IMR-90 (cell line): ENCODE measurements around the gene DPM1. TPM values are rescaled to one million over a fixed set of nuclear protein-coding genes. Genes with fewer than 3 reads are reported as not detected.

ENCODE experiments used
- ATAC-seq: fragments of 200-7000 bp; cut with Tn5 transposase; 2 replicates; pipeline ENCODE4 v1.9.1; 2020; ENCODE audit warnings: low read depth, mild to moderate bottlenecking, moderate library complexity
- BruUV-seq: library from RNA; stranded (reverse); fragments of 400-500 nt; replicated peaks from 2 replicates; lab custom pipeline; 2021; lab: Mats Ljungman, UMichigan
- CTCF ChIA-PET: fragments of 300-600 bp; formaldehyde crosslinking; extraction: SDS; loops from one replicate; lab custom pipeline; 2021; ENCODE audit warnings: antibody characterized with exemption; lab: Yijun Ruan, JAX
- POLR2A ChIA-PET: fragments of 300-600 bp; sonication (Branson Sonifier 250); formaldehyde crosslinking; loops from one replicate; lab custom pipeline; 2022; ENCODE audit warnings: antibody characterized with exemption; ENCODE audit not compliant: unreplicated experiment; lab: Charles Lee
- DNase-seq: peaks from one replicate; pipeline ENCODE4 v3.0.0; 2013
- H2AFZ ChIP-seq: replicated peaks from 2 replicates; pipeline ENCODE3; 2013; ENCODE audit warnings: low read length, mild to moderate bottlenecking; ENCODE audit not compliant: poor library complexity
- H2AK5ac ChIP-seq: 2 replicates; pipeline ENCODE4 v1.6.1; 2013; ENCODE audit warnings: low read depth, low read length, inconsistent platforms
- H2AK9ac ChIP-seq: replicated peaks from 2 replicates; pipeline ENCODE3; 2013; ENCODE audit warnings: mild to moderate bottlenecking, low read depth, low read length, moderate library complexity; ENCODE audit not compliant: poor library complexity
- H2BK120ac ChIP-seq: 2 replicates; pipeline ENCODE4 v1.6.1; 2013; ENCODE audit warnings: low read depth, low read length, inconsistent platforms
- H2BK15ac ChIP-seq: 3 replicates; pipeline ENCODE4 v1.6.1; 2013; ENCODE audit warnings: low read depth, low read length, inconsistent platforms
- H2BK20ac ChIP-seq: 2 replicates; pipeline ENCODE4 v1.6.1; 2013; ENCODE audit warnings: low read depth, mild to moderate bottlenecking, inconsistent platforms, low read length, moderate library complexity
- H2BK5ac ChIP-seq: 2 replicates; pipeline ENCODE4 v1.6.1; 2013; ENCODE audit warnings: mild to moderate bottlenecking, low read depth, low read length, inconsistent platforms; ENCODE audit not compliant: poor library complexity, severe bottlenecking
- H3K14ac ChIP-seq: replicated peaks from 2 replicates; pipeline ENCODE4 v1.6.1; 2013; ENCODE audit warnings: low read depth, low read length, inconsistent platforms
- H3K18ac ChIP-seq: 2 replicates; pipeline ENCODE4 v1.6.1; 2013; ENCODE audit warnings: low read depth, low read length, control low read depth
- H3K23ac ChIP-seq: 2 replicates; pipeline ENCODE4 v1.6.1; 2013; ENCODE audit warnings: low read depth, low read length, inconsistent platforms
- H3K27ac ChIP-seq: 2 replicates; pipeline ENCODE4 v1.5.1; 2013; ENCODE audit warnings: mild to moderate bottlenecking, control low read depth, low read length; ENCODE audit not compliant: insufficient read depth
- H3K27me3 ChIP-seq: 2 replicates; pipeline ENCODE4 v1.6.1; 2013; ENCODE audit warnings: low read length; ENCODE audit not compliant: control insufficient read depth, insufficient read depth
- H3K36me3 ChIP-seq: 2 replicates; pipeline ENCODE4 v1.6.1; 2013; ENCODE audit warnings: low read length, mixed read lengths; ENCODE audit not compliant: control insufficient read depth, insufficient read depth
- H3K4ac ChIP-seq: 2 replicates; pipeline ENCODE4 v1.6.1; 2013; ENCODE audit warnings: low read depth, low read length, inconsistent platforms
- H3K4me1 ChIP-seq: 2 replicates; pipeline ENCODE4 v1.6.1; 2013; ENCODE audit warnings: low read length, mixed read lengths; ENCODE audit not compliant: control insufficient read depth, insufficient read depth
- H3K4me2 ChIP-seq: 2 replicates; pipeline ENCODE4 v1.6.1; 2013; ENCODE audit warnings: low read depth, mild to moderate bottlenecking, control low read depth, low read length, moderate library complexity
- H3K4me3 ChIP-seq: 2 replicates; pipeline ENCODE4 v1.5.1; 2013; ENCODE audit warnings: low read depth, mild to moderate bottlenecking, control low read depth, low read length, moderate library complexity; ENCODE audit not compliant: insufficient read depth
- H3K56ac ChIP-seq: 2 replicates; pipeline ENCODE4 v1.6.1; 2013; ENCODE audit warnings: low read length, inconsistent platforms; ENCODE audit not compliant: insufficient read depth; ENCODE audit errors: extremely low read depth
- H3K79me1 ChIP-seq, 2 experiments: 2 replicates each; pipeline ENCODE4 v1.6.1; 2013; ENCODE audit warnings: low read length in 2 of 2, inconsistent platforms in 1 of 2, low read depth in 1 of 2
- H3K9ac ChIP-seq: 2 replicates; pipeline ENCODE4 v1.6.1; 2013; ENCODE audit warnings: low read depth, low read length, control low read depth
- H3K9me1 ChIP-seq: 2 replicates; pipeline ENCODE4 v1.6.1; 2013; ENCODE audit warnings: low read length, inconsistent platforms; ENCODE audit not compliant: insufficient read depth
- H3K9me3 ChIP-seq: 2 replicates; pipeline ENCODE4 v1.6.1; 2013; ENCODE audit warnings: low read length; ENCODE audit not compliant: control insufficient read depth, insufficient read depth
- H4K20me1 ChIP-seq: 2 replicates; pipeline ENCODE4 v1.6.1; 2013; ENCODE audit warnings: low read length, inconsistent platforms; ENCODE audit not compliant: insufficient read depth
- H4K5ac ChIP-seq: 2 replicates; pipeline ENCODE4 v1.6.1; 2013; ENCODE audit warnings: mild to moderate bottlenecking, low read depth, low read length, control low read depth
- H4K8ac ChIP-seq, 2 experiments: 2 replicates each; pipeline ENCODE4 v1.6.1; 2013; ENCODE audit warnings: low read depth in 2 of 2, low read length in 2 of 2, control low read depth in 1 of 2, inconsistent platforms in 1 of 2
- H4K91ac ChIP-seq: 2 replicates; pipeline ENCODE4 v1.6.1; 2013; ENCODE audit warnings: low read depth, low read length, inconsistent platforms; ENCODE audit not compliant: insufficient read depth
- MAZ ChIP-seq: IDR thresholded peaks from 2 replicates; pipeline ENCODE4 v1.6.1; 2012; ENCODE audit warnings: low read depth, mild to moderate bottlenecking, low read length, improper control_type of control experiment, moderate library complexity, borderline replicate concordance
- WGBS, 2 experiments: methylation state at CpG; one replicate each; pipeline versions ENCODE4 v1.1.5 to v1.1.7; 2013; ENCODE audit warnings: missing lambda C conversion rate in 2 of 2; ENCODE audit not compliant: insufficient read length in 1 of 2; ENCODE audit errors: extremely low coverage in 2 of 2; 5-methylcytosine and 5-hydroxymethylcytosine counted together
- dilution Hi-C: fragments of 300-500 bp; cut with HindIII; formaldehyde crosslinking; loops from one replicate; pipeline ENCODE4 v1.14.3; 2018; ENCODE audit warnings: low sequenced_read_pairs; ENCODE audit not compliant: unreplicated experiment
- in situ Hi-C: fragments of 300-500 bp; cut with MboI; formaldehyde crosslinking; loops from 3 replicates; pipeline ENCODE4 v1.14.3; 2019; ENCODE audit warnings: low sequenced_read_pairs, inconsistent platforms, mixed read lengths
- intact Hi-C: fragments of 100-400 bp; cut with micrococcal nuclease; formaldehyde crosslinking; loops from 2 replicates; pipeline ENCODE4 v1.10.0; 2022
- polyA plus RNA-seq, 3 experiments: library from polyadenylated mRNA; depleted of rRNA; stranded (reverse); fragments of >200 nt; gene quantifications; 2 replicates each; pipeline ENCODE4 v1.2.3, GENCODE V29; 2012; ENCODE audit warnings: low replicate concordance in 1 of 3
- total RNA-seq: library from RNA; depleted of rRNA; stranded (reverse); fragments of >200 nt; gene quantifications from 2 replicates; pipeline ENCODE4 v1.2.3, GENCODE V29; 2012

Gene DPM1
- total and polyA plus RNA-seq, 2 of the 4 experiments (the other 2 are of a cell fraction) = 59.1 to 89.1 TPM

DNA sequence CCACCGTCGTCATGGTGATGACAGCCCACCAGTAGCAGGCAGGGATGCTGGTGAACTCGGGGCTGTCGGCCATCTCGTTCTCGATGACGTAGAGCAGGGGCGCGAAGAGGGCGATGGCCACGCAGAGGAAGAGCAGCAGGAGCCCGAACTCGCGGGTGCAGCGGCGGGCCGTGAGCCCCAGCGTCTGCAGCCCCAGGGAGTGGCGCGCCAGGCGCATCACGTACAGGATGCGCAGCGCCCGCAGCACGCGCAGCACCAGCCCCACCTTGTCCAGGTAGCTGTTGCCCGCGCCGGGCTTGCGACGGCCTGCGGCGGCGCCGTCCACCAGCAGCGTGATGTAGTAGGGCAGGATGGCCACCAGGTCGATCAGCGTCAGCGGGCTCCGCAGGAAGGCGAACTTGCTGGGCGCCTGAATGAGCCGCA lies 46.0 kb upstream of the DPM1 start:
- no peaks in the 10 kb centered on the region for H3K27me3 ChIP-seq
- no peaks in the 10 kb centered on the region for H3K9me1 ChIP-seq
- no peak overlapping the region for H2BK120ac ChIP-seq
- no peak overlapping the region for H3K4me2 ChIP-seq
- ChIA-PET POLR2A (no interaction called here), CTCF (no interaction called here)
- peaks cover 23% of the 10 kb centered on the region for H3K36me3 ChIP-seq
- no peaks in the 10 kb centered on the region for H3K9me3 ChIP-seq
- H2AFZ ChIP-seq = peak overlapping the region; percentile 33
- in situ Hi-C loops = no loop called here
- no peak overlapping the region for H2BK15ac ChIP-seq
- no peak overlapping the region for H4K91ac ChIP-seq
- H3K4ac ChIP-seq = no peak overlapping the region
- BruUV-seq = no TSS peak
- no peaks in the 10 kb centered on the region; the same call in none of the 2 replicates for H4K20me1 ChIP-seq
- intact Hi-C loops = no loop called here
- H3K23ac ChIP-seq = no peak overlapping the region
- no peak for TF ChIP-seq MAZ
- H3K56ac ChIP-seq = no peak overlapping the region
- H3K9ac ChIP-seq = no peak overlapping the region
- no peak overlapping the region for H3K4me3 ChIP-seq
- H3K14ac ChIP-seq = no peak overlapping the region
- H4K8ac ChIP-seq = no peak overlapping the region
- H3K27ac ChIP-seq = no peak overlapping the region
- ATAC-seq (no peak), DNase-seq (no peak)
- peaks cover 16 to 21% of the 10 kb centered on the region in 2 experiments for H3K79me1 ChIP-seq
- no peak overlapping the region for H4K5ac ChIP-seq
- no peak overlapping the region for H2AK9ac ChIP-seq
- H3K18ac ChIP-seq = no peak overlapping the region
- dilution Hi-C loops = no loop called here
- no peak overlapping the region for H2BK5ac ChIP-seq
- H3K4me1 ChIP-seq = no peaks in the 10 kb centered on the region
- H2BK20ac ChIP-seq = no peak overlapping the region
- 91% methylated on average over 26 of the region's 44 CpGs; no CpG with 5 or more reads in 1 of the 2 experiments for WGBS, 2 experiments
- no peak overlapping the region for H2AK5ac ChIP-seq
